Hematopoietic multipotent progenitor cell treated with erythropoietin and hydrocortisone succinate and interleukin-3 and kit ligand, for 8 days (in vitro differentiated cells): ENCODE measurements around the gene SPEM3.
A peak's percentile ranks its signal among the peaks of the same experiment; 100 is the strongest.
"Not testable (repeated sequence)": the region's sequence is repeated elsewhere in the genome, so short reads cannot be mapped to it uniquely, and the experiment has no call there.

ENCODE experiments used
- DNase-seq: peaks from one replicate; pipeline ENCODE4 v3.0.0-alpha.2; 2015

SPEM3 gene

GRCh38 chr17:7475764-7476422 is 47.2 kb downstream of the SPEM3 start:
- peak; percentile 94 for DNase-seq

GRCh38 chr17:7476494-7476893 is 47.8 kb downstream of the SPEM3 start:
- no peak for DNase-seq

GRCh38 chr17:7476951-7477350 is 48.3 kb downstream of the SPEM3 start:
- DNase-seq, result no peak

- DNase-seq, result peak; percentile 48
Measured at GRCh38 chr17:7477392-7478275, 49.0 kb downstream of the SPEM3 start.

- DNase-seq, result peak; percentile 70
Measured at GRCh38 chr17:7478276-7479212, 49.9 kb downstream of the SPEM3 start.

GRCh38 chr17:7479213-7480088 is 50.8 kb downstream of the SPEM3 start, which contains the start of gene ZBTB4:
Gene ZBTB4, minus strand, starts transcription at chr17:7479631. Its CDS starts 12,830 bp downstream, at chr17:7466801.
- peak; percentile 43 for DNase-seq

- no peak for DNase-seq
Measured at GRCh38 chr17:7480089-7480384, 51.4 kb downstream of the SPEM3 start.

- DNase-seq, result not testable (repeated sequence)
Measured at GRCh38 chr17:7481275-7481674, 52.6 kb downstream of the SPEM3 start, which contains the start of gene SLC35G6. Gene SLC35G6, plus strand, starts transcription at chr17:7481446. Its CDS starts 71 bp downstream, at chr17:7481517.

- DNase-seq, result peak; percentile 25
Measured at GRCh38 chr17:7481842-7482741, 53.4 kb downstream of the SPEM3 start.
